K562 (cell line): ENCODE measurements around the gene BCAR3. TPM values are rescaled to one million over a fixed set of nuclear protein-coding genes. Genes with fewer than 3 reads are reported as not detected.

Experiments
- ATAC-seq: fragments of 200-7000 bp; cut with Tn5 transposase; 3 replicates; pipeline ENCODE4 v1.9.1; 2020; ENCODE audit warnings: moderate library complexity
- BruUV-seq: library from RNA; stranded (reverse); fragments of 400-500 nt; replicated peaks from 2 replicates; lab custom pipeline; 2021; lab: Mats Ljungman, UMichigan
- CTCF ChIA-PET: fragments of 300-600 bp; formaldehyde crosslinking; extraction: SDS; loops from one replicate; lab custom pipeline; 2021; ENCODE audit warnings: low intra/inter-chr PET ratio; lab: Yijun Ruan, JAX
- POLR2A ChIA-PET: fragments of 300-600, 350-650 bp; sonication (Branson Sonifier 250); formaldehyde crosslinking; extraction: SDS; loops from one replicate; lab custom pipeline; 2021; ENCODE audit warnings: antibody characterized with exemption, inconsistent platforms; lab: Yijun Ruan, JAX
- DNase-seq, 4 experiments: peaks; one replicate each; pipeline versions ENCODE4 v3.0.0 to v3.0.0-alpha.2; 2011 to 2018; ENCODE audit warnings: low spot score in 3 of 4, mixed read lengths in 3 of 4; ENCODE audit errors: extremely low read depth in 1 of 4
- FAIRE-seq: peaks from 2 replicates; lab custom pipeline; 2011; peaks lifted over from hg19 to GRCh38; lab: Jason Lieb, UNC
- H2AFZ ChIP-seq: 2 replicates; pipeline ENCODE4 v1.6.0; 2011; ENCODE audit warnings: low read depth, low read length, control low read depth, inconsistent platforms
- H3K27ac ChIP-seq: fragments of 200-600 bp; 3 replicates; pipeline ENCODE4 v1.8.0; 2011; ENCODE audit warnings: low read depth, mild to moderate bottlenecking, control low read depth, inconsistent platforms, low read length, moderate library complexity, mixed read lengths; ENCODE audit errors: extremely low read depth
- H3K27me3 ChIP-seq, 2 experiments: fragments of 300-600 bp in 1 of 2; 2 replicates in 1 of 2; 3 replicates in 1 of 2; pipeline versions ENCODE4 v1.6.0 to v1.8.0; 2011; ENCODE audit warnings: inconsistent platforms in 2 of 2, low read length in 2 of 2, mild to moderate bottlenecking in 1 of 2, mixed read lengths in 1 of 2, moderate library complexity in 1 of 2; ENCODE audit not compliant: control insufficient read depth in 2 of 2, insufficient read depth in 2 of 2
- H3K36me3 ChIP-seq: fragments of 300-600 bp; 3 replicates; pipeline ENCODE4 v1.8.0; 2011; ENCODE audit warnings: mild to moderate bottlenecking, low read length, inconsistent platforms; ENCODE audit not compliant: control insufficient read depth, insufficient read depth
- H3K4me1 ChIP-seq, 2 experiments: fragments of 200-600 bp in 1 of 2; replicated peaks in 1 of 2; 2 replicates in 1 of 2; 3 replicates in 1 of 2; pipeline versions ENCODE4 v1.5.1 to v1.8.0; 2011; ENCODE audit warnings: inconsistent platforms in 2 of 2, low read length in 2 of 2, mild to moderate bottlenecking in 1 of 2, mixed read lengths in 1 of 2, moderate library complexity in 1 of 2; ENCODE audit not compliant: control insufficient read depth in 2 of 2, insufficient read depth in 2 of 2
- H3K4me2 ChIP-seq: 2 replicates; pipeline ENCODE4 v1.6.1; 2011; ENCODE audit warnings: low read length, control low read depth, inconsistent platforms, mixed read lengths; ENCODE audit not compliant: insufficient read depth
- H3K4me3 ChIP-seq: fragments of 200-600 bp; sonication (generic), shearing (Covaris generic); 2 replicates; pipeline ENCODE4 v1.5.1; 2016; ENCODE audit warnings: control low read depth, inconsistent platforms
- H3K79me2 ChIP-seq: fragments of 200-600 bp; 3 replicates; pipeline ENCODE4 v1.8.0; 2011; ENCODE audit warnings: low read length, inconsistent platforms; ENCODE audit not compliant: control insufficient read depth, insufficient read depth
- H3K9ac ChIP-seq, 2 experiments: 2 replicates each; pipeline versions ENCODE4 v1.6.0 to v1.6.1; 2011; ENCODE audit warnings: low read depth in 2 of 2, low read length in 2 of 2, control low read depth in 1 of 2, inconsistent platforms in 1 of 2, mild to moderate bottlenecking in 1 of 2, mixed read lengths in 1 of 2; ENCODE audit not compliant: insufficient read depth in 1 of 2
- H3K9me1 ChIP-seq: one replicate; pipeline ENCODE4 v1.6.0; 2011; ENCODE audit warnings: inconsistent platforms, mild to moderate bottlenecking, low read length, moderate library complexity; ENCODE audit not compliant: control insufficient read depth, insufficient read depth
- H3K9me3 ChIP-seq: replicated peaks from 2 replicates; pipeline ENCODE4 v1.5.1; 2011; ENCODE audit warnings: low read depth, low read length, inconsistent platforms; ENCODE audit not compliant: control insufficient read depth, insufficient read depth
- H4K20me1 ChIP-seq: replicated peaks from 2 replicates; pipeline ENCODE4 v1.6.1; 2011; ENCODE audit warnings: low read length, inconsistent platforms, mixed read lengths; ENCODE audit not compliant: control insufficient read depth, insufficient read depth
- ARHGAP35 ChIP-seq: fragments of 450-650 bp; IDR thresholded peaks from 2 replicates; pipeline ENCODE4 v1.6.1; 2018; ENCODE audit not compliant: partially characterized antibody
- BCOR ChIP-seq: fragments of 450-650 bp; IDR thresholded peaks from 2 replicates; pipeline ENCODE4 v1.6.1; 2016
- CBFA2T3 ChIP-seq: fragments of 450-650 bp; IDR thresholded peaks from 2 replicates; pipeline ENCODE4 v1.6.1; 2017
- DIDO1 ChIP-seq: fragments of 450-650 bp; IDR thresholded peaks from 2 replicates; pipeline ENCODE4 v1.6.1; 2016; ENCODE audit warnings: low read depth, missing biosample characterization, missing genetic modification characterization
- MCM7 ChIP-seq, 2 experiments: fragments of 450-650 bp; IDR thresholded peaks; 2 replicates each; pipeline ENCODE4 v1.6.1; 2016 to 2018
- NKRF ChIP-seq: fragments of 450-650 bp; IDR thresholded peaks from 2 replicates; pipeline ENCODE4 v1.6.1; 2016; ENCODE audit warnings: borderline replicate concordance
- PYGO2 ChIP-seq: fragments of 450-650 bp; IDR thresholded peaks from 2 replicates; pipeline ENCODE4 v1.6.1; 2016; ENCODE audit warnings: mild to moderate bottlenecking, missing genetic modification characterization, moderate library complexity, missing compliant biosample characterization
- SIRT6 ChIP-seq: IDR thresholded peaks from one replicate; pipeline ENCODE4 v1.6.1; 2012; ENCODE audit warnings: low read depth, mild to moderate bottlenecking, control low read depth, inconsistent platforms, low read length, moderate library complexity
- SOX6 ChIP-seq: fragments of 450-650 bp; IDR thresholded peaks from 2 replicates; pipeline ENCODE4 v1.6.1; 2014; ENCODE audit warnings: mild to moderate bottlenecking
- TCF3 ChIP-seq: sonication (generic); formaldehyde crosslinking; IDR thresholded peaks from 2 replicates; pipeline ENCODE4 v1.4.0; 2020; ENCODE audit warnings: mild to moderate bottlenecking, missing genetic modification reagents
- ZFP91 ChIP-seq: sonication (generic); formaldehyde crosslinking; IDR thresholded peaks from 2 replicates; pipeline ENCODE4 v1.8.0; 2022; ENCODE audit warnings: mild to moderate bottlenecking, missing genetic modification reagents
- ZNF121 ChIP-seq: sonication (generic); formaldehyde crosslinking; conservative IDR thresholded peaks from 2 replicates; pipeline ENCODE4 v1.8.0; 2022; ENCODE audit warnings: missing genetic modification reagents
- ZNF140 ChIP-seq: fragments of 250-450 bp; sonication (Bioruptor Pico); IDR thresholded peaks from 2 replicates; pipeline ENCODE4 v1.8.0; 2021; ENCODE audit warnings: moderate library complexity, mild to moderate bottlenecking, inconsistent platforms
- ZNF41 ChIP-seq: fragments of 250-450 bp; sonication (Bioruptor Pico); conservative IDR thresholded peaks from 2 replicates; pipeline ENCODE4 v1.4.0; 2020; ENCODE audit warnings: mild to moderate bottlenecking
- ZNF76 ChIP-seq: fragments of 250-450 bp; sonication (Bioruptor Pico); IDR thresholded peaks from 2 replicates; pipeline ENCODE4 v1.4.0; 2020; ENCODE audit warnings: mild to moderate bottlenecking, moderate library complexity, borderline replicate concordance
- WGBS: fragments of 100-300 bp; shearing (Covaris generic); methylation state at CpG from one replicate; pipeline ENCODE4 v1.1.6; 2016; ENCODE audit warnings: low coverage, mixed read lengths; ENCODE audit not compliant: insufficient coverage; ENCODE audit errors: missing lambda C conversion rate; 5-methylcytosine and 5-hydroxymethylcytosine counted together
- in situ Hi-C: fragments of 300-500 bp; cut with MboI; formaldehyde crosslinking; loops from 4 replicates; pipeline ENCODE4 v1.15.0; 2018; ENCODE audit warnings: inconsistent platforms, mixed read lengths
- intact Hi-C: fragments of 100-400 bp; cut with micrococcal nuclease; formaldehyde crosslinking; loops from 2 replicates; pipeline ENCODE4 v1.14.2; 2022
- polyA plus RNA-seq, 8 experiments: library from polyadenylated mRNA; depleted of rRNA in 4 of 8; stranded (reverse) in 5 of 8; unstranded in 3 of 8; fragments of >200 nt; fragmentation: Nextera tagmentation in 2 of 8; fragmentation: Illumina TruSeq in 1 of 8; extraction: Ambion mirVana in 2 of 8; extraction: Trizol in 1 of 8; gene quantifications; 2 replicates each; pipeline versions ENCODE4 v1.2.1 to v1.2.3, GENCODE V29; 2011 to 2014; ENCODE audit warnings: inconsistent platforms in 1 of 8, missing spikeins in 1 of 8
- total RNA-seq, 7 experiments: library from RNA; depleted of rRNA in 6 of 7; stranded (reverse); fragments of >200 nt in 6 of 7; fragmentation: Illumina TruSeq in 2 of 7; extraction: Trizol in 2 of 7; gene quantifications; 2 replicates each; pipeline versions ENCODE4 v1.2.1 to v1.2.3, GENCODE V29; 2011 to 2021; ENCODE audit warnings: low replicate concordance in 1 of 7
- TF ChIP-seq, protein P1 (sequence below): sonication (generic); formaldehyde crosslinking; IDR thresholded peaks from 2 replicates; pipeline ENCODE4 v1.8.0; 2022; ENCODE audit warnings: missing genetic modification reagents, mild to moderate bottlenecking, moderate library complexity, borderline replicate concordance
- TF ChIP-seq, protein P2 (sequence below): sonication (generic); formaldehyde crosslinking; IDR thresholded peaks from 2 replicates; pipeline ENCODE4 v1.8.1; 2022; ENCODE audit warnings: missing genetic modification reagents

The BCAR3 gene
- total and polyA plus RNA-seq, 9 of the 15 experiments (the other 6 are each of a cell fraction or from before 2014, with no cell fraction given) = 1.8 to 6.3 (median 3.8) TPM

DNA sequence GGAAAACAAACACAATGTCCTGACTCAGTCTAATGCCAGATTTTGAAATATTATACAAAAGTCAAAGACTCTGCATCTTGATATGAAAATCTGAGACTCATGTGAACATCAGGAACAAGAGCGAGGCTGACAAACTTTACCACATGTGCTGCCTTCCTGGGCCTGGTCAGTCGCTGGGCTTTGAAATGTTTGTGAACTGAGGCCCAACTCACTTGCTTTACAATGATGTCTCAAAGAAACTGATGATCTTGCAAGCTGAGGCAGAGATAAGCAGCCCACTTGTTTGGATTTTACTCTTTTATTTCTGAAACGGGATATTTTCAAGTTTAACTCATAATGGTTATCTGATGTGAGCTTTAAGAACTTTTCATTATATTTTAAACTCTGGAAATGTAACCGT, 2.1 kb downstream of the BCAR3 start (continued):
- no peak for TF ChIP-seq ZNF121 (CRISPR knock-in tag)
- TF ChIP-seq, all 486 proteins: peak for 0

GRCh38 chr1:93678946-93679480, 2.6 kb downstream of the BCAR3 start:
- no peaks in the 10 kb centered on the region for H3K79me2 ChIP-seq
- H3K9me1 ChIP-seq = no peaks in the 10 kb centered on the region
- intact Hi-C loops = no loop called here
- TF ChIP-seq ARHGAP35 = no peak
- TF ChIP-seq BCOR = no peak
- TF ChIP-seq CBFA2T3 = no peak
- TF ChIP-seq ZNF41 = no peak
- TF ChIP-seq, protein P1, sequence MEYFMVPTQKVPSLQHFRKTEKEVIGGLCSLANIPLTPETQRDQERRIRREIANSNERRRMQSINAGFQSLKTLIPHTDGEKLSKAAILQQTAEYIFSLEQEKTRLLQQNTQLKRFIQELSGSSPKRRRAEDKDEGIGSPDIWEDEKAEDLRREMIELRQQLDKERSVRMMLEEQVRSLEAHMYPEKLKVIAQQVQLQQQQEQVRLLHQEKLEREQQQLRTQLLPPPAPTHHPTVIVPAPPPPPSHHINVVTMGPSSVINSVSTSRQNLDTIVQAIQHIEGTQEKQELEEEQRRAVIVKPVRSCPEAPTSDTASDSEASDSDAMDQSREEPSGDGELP = no peak
- no peak for TF ChIP-seq PYGO2 (tag)
- TF ChIP-seq NKRF = no peak
- no peak for TF ChIP-seq SIRT6
- TF ChIP-seq, protein P2, sequence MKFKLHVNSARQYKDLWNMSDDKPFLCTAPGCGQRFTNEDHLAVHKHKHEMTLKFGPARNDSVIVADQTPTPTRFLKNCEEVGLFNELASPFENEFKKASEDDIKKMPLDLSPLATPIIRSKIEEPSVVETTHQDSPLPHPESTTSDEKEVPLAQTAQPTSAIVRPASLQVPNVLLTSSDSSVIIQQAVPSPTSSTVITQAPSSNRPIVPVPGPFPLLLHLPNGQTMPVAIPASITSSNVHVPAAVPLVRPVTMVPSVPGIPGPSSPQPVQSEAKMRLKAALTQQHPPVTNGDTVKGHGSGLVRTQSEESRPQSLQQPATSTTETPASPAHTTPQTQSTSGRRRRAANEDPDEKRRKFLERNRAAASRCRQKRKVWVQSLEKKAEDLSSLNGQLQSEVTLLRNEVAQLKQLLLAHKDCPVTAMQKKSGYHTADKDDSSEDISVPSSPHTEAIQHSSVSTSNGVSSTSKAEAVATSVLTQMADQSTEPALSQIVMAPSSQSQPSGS (CRISPR knock-in tag) = no peak
- TF ChIP-seq MCM7 (IDR thresholded peaks at IDR 0.05) = no peak
- TF ChIP-seq TCF3 (CRISPR knock-in tag) = no peak
- TF ChIP-seq DIDO1 (tag) = no peak
- no peak for TF ChIP-seq ZNF140 (CRISPR knock-in tag)
- no peak for TF ChIP-seq ZFP91
- no peak for TF ChIP-seq SOX6
- no peak for TF ChIP-seq ZNF76 (CRISPR knock-in tag)
- H3K36me3 ChIP-seq = no peaks in the 10 kb centered on the region
- H3K9me3 ChIP-seq = no peaks in the 10 kb centered on the region
- peaks cover 17 to 43% of the 10 kb centered on the region in 2 experiments; a peak in 4 of 5 replicates for H3K27me3 ChIP-seq
- H3K9ac ChIP-seq = no peak overlapping the region
- DNase-seq (no peak), FAIRE-seq (no peak), ATAC-seq (no peak)
- no peak overlapping the region for H3K27ac ChIP-seq
- no peak overlapping the region for H2AFZ ChIP-seq
- CTCF ChIA-PET = interaction anchor here (0.7 to 1.4 kb wide), 2 partner anchors 48 to 49 kb away, joined by 3 read pairs; no protein-coding TSS in a partner anchor
- peaks cover 2 to 15% of the 10 kb centered on the region in 2 experiments; a peak in 4 of 5 replicates for H3K4me1 ChIP-seq
- 0% methylated on average over 4 of the region's 4 CpGs for WGBS
- in situ Hi-C loops = no loop called here
- no peak overlapping the region for H3K4me3 ChIP-seq
- H3K4me2 ChIP-seq = no peak overlapping the region
- POLR2A ChIA-PET = interaction anchor here (1.2 to 1.4 kb wide), 2 partner anchors 11 kb away, joined by 3 to 4 read pairs; no protein-coding TSS in a partner anchor
- BruUV-seq = no TSS peak
- H4K20me1 ChIP-seq = no peaks in the 10 kb centered on the region
